Thoracic aorta (tissue), 2 donors: ENCODE data around the gene LRP10. TPM values are rescaled to one million over a fixed set of nuclear protein-coding genes. Genes with fewer than 3 reads are reported as not detected.

Experiments
- ATAC-seq: fragments of 150-250 bp; one replicate; pipeline ENCODE4 v1.8.0; 2017; ENCODE audit warnings: low read depth; ENCODE audit not compliant: insufficient number of reproducible peaks, low FRiP score
- DNase-seq: peaks from one replicate; pipeline ENCODE4 v3.0.0-alpha.2; 2020; ENCODE audit warnings: low spot score
- H3K27ac ChIP-seq, 2 donors: fragments of 200-600 bp; sonication (generic); 1 replicate in 1 of 2; 2 replicates in 1 of 2; pipeline ENCODE4 v1.5.1; 2016; ENCODE audit warnings: mild to moderate bottlenecking in 2 of 2, moderate library complexity in 2 of 2
- H3K27me3 ChIP-seq: fragments of 200-600 bp; sonication (generic); replicated peaks from 2 replicates; pipeline ENCODE4 v1.6.0; 2016; ENCODE audit warnings: mild to moderate bottlenecking; ENCODE audit not compliant: insufficient read depth
- H3K36me3 ChIP-seq: fragments of 200-600 bp; sonication (generic); one replicate; pipeline ENCODE4 v1.5.1; 2016
- H3K4me1 ChIP-seq, 2 donors: fragments of 200-600 bp; sonication (generic); 1 replicate in 1 of 2; 2 replicates in 1 of 2; pipeline versions ENCODE4 v1.5.1 to v1.6.0; 2016; ENCODE audit warnings: low read depth in 2 of 2, mild to moderate bottlenecking in 1 of 2; ENCODE audit not compliant: control insufficient read depth in 1 of 2
- H3K4me3 ChIP-seq: fragments of 200-600 bp; sonication (generic); 2 replicates; pipeline ENCODE4 v1.5.1; 2016; ENCODE audit warnings: mild to moderate bottlenecking
- H3K9me3 ChIP-seq: fragments of 200-600 bp; sonication (generic); 2 replicates; pipeline ENCODE4 v1.5.1; 2016
- CTCF ChIP-seq: fragments of 200-600 bp; sonication (generic); IDR thresholded peaks from one replicate; pipeline ENCODE4 v1.5.1; 2019; ENCODE audit warnings: antibody characterized with exemption
- total RNA-seq, 2 donors: library from RNA; depleted of rRNA; stranded (reverse); fragments of >200 nt; gene quantifications; one replicate each; pipeline versions ENCODE4 v1.1.0 to v1.2.3, GENCODE V29; 2016

The LRP10 gene
- total RNA-seq, 2 donors from 2014 or later: 158 to 209 TPM

GRCh38 chr14:22837114-22837749, 34.3 kb upstream of the LRP10 start:
- TF ChIP-seq CTCF: no peak
- H3K4me3 ChIP-seq: peak overlapping the region; percentile 96
- ATAC-seq: peak; percentile 19
- no peaks in the 10 kb centered on the region for H3K9me3 ChIP-seq
- peaks cover 17% of the 10 kb centered on the region for H3K36me3 ChIP-seq
- H3K4me1 ChIP-seq: peaks cover 16 to 35% of the 10 kb centered on the region in 2 donors
- no peaks in the 10 kb centered on the region for H3K27me3 ChIP-seq
- DNase-seq: no peak
- H3K27ac ChIP-seq: peak overlapping the region; percentile 95 to 98

GRCh38 chr14:22837750-22838538, 33.6 kb upstream of the LRP10 start:
- Histone ChIP-seq H3K9me3 (no peaks in the 10 kb centered on the region), H3K27me3 (no peaks in the 10 kb centered on the region), H3K36me3 (peaks cover 24% of the 10 kb centered on the region), H3K27ac (peak overlapping the region; percentile 95 to 98), H3K4me1 (peaks cover 16 to 37% of the 10 kb centered on the region in 2 donors), H3K4me3 (peak overlapping the region; percentile 96)
- ATAC-seq (peak; percentile 45), DNase-seq (no peak)
- no peak for TF ChIP-seq CTCF

GRCh38 chr14:22838631-22839041, 32.9 kb upstream of the LRP10 start:
- H3K27ac ChIP-seq: peak overlapping the region; percentile 95 to 98
- no peak for ATAC-seq
- TF ChIP-seq CTCF: no peak
- no peak for DNase-seq
- peak overlapping the region; percentile 96 for H3K4me3 ChIP-seq
- H3K4me1 ChIP-seq: peaks cover 16 to 42% of the 10 kb centered on the region in 2 donors
- no peaks in the 10 kb centered on the region for H3K27me3 ChIP-seq
- H3K36me3 ChIP-seq: peaks cover 31% of the 10 kb centered on the region
- H3K9me3 ChIP-seq: no peaks in the 10 kb centered on the region

- TF ChIP-seq CTCF: no peak
- H3K4me3 ChIP-seq: peak overlapping the region; percentile 96
- ATAC-seq (no peak), DNase-seq (no peak)
- H3K27me3 ChIP-seq: no peaks in the 10 kb centered on the region
- H3K4me1 ChIP-seq: peaks cover 16 to 42% of the 10 kb centered on the region in 2 donors
- peak overlapping the region; percentile 95 to 98 for H3K27ac ChIP-seq
- H3K9me3 ChIP-seq: no peaks in the 10 kb centered on the region
- H3K36me3 ChIP-seq: peaks cover 37% of the 10 kb centered on the region
Observed at GRCh38 chr14:22839159-22839779, 32.3 kb upstream of the LRP10 start.

GRCh38 chr14:22841311-22841710, 30.2 kb upstream of the LRP10 start:
- H3K4me3 ChIP-seq: no peak overlapping the region
- peak overlapping the region in 1 of 2 donors; percentile 33 for H3K27ac ChIP-seq
- no peaks in the 10 kb centered on the region for H3K27me3 ChIP-seq
- H3K9me3 ChIP-seq: no peaks in the 10 kb centered on the region
- peaks cover 17 to 58% of the 10 kb centered on the region in 2 donors for H3K4me1 ChIP-seq
- peaks cover 57% of the 10 kb centered on the region for H3K36me3 ChIP-seq
- ATAC-seq (no peak), DNase-seq (no peak)
- no peak for TF ChIP-seq CTCF
